HPDE6-E6E7 (cell line): Measurements from ENCODE around the gene ASCL5.

ENCODE experiments used
- DNase-seq: peaks from one replicate; pipeline ENCODE4 v3.0.0; 2011; ENCODE audit warnings: missing footprints; ENCODE audit errors: extremely low spot score

The ASCL5 gene

GRCh38 chr1:201111156-201111555, 15.8 kb downstream of the ASCL5 start:
- no peak for DNase-seq

- no peak for DNase-seq
These were observed 16.4 kb downstream of the ASCL5 start for GRCh38 chr1:201110616-201111015.

- DNase-seq: no peak
These were observed 16.8 kb downstream of the ASCL5 start for GRCh38 chr1:201110138-201110537.

- no peak for DNase-seq
These were observed 17.3 kb downstream of the ASCL5 start for GRCh38 chr1:201109651-201110050.

GRCh38 chr1:201108614-201109013, 18.4 kb downstream of the ASCL5 start:
- DNase-seq: no peak

GRCh38 chr1:201105688-201106087, 21.3 kb downstream of the ASCL5 start:
- no peak for DNase-seq

- no peak for DNase-seq
These were observed 22.8 kb downstream of the ASCL5 start for GRCh38 chr1:201104141-201104540.

GRCh38 chr1:201103666-201104065, 23.3 kb downstream of the ASCL5 start:
- DNase-seq: no peak

- DNase-seq: no peak
These were observed 26.6 kb downstream of the ASCL5 start for GRCh38 chr1:201100169-201100930.

- DNase-seq: no peak
These were observed 27.8 kb downstream of the ASCL5 start for GRCh38 chr1:201098992-201099677.

- DNase-seq: no peak
These were observed 29.8 kb downstream of the ASCL5 start for GRCh38 chr1:201096977-201097856.

GRCh38 chr1:201096041-201096461, 30.9 kb downstream of the ASCL5 start:
- DNase-seq: no peak

GRCh38 chr1:201095581-201095980, 31.4 kb downstream of the ASCL5 start:
- no peak for DNase-seq

- DNase-seq: no peak
These were observed 32.2 kb downstream of the ASCL5 start for GRCh38 chr1:201094832-201095231.

- DNase-seq: no peak
These were observed 33.0 kb downstream of the ASCL5 start for GRCh38 chr1:201093962-201094361.

- no peak for DNase-seq
These were observed 33.4 kb downstream of the ASCL5 start for GRCh38 chr1:201093561-201093960.

- DNase-seq: no peak
These were observed 34.2 kb downstream of the ASCL5 start for GRCh38 chr1:201092738-201093137.

GRCh38 chr1:201091256-201091655, 35.7 kb downstream of the ASCL5 start:
- DNase-seq: no peak

GRCh38 chr1:201090541-201090940, 36.4 kb downstream of the ASCL5 start:
- DNase-seq: no peak

- DNase-seq: no peak
These were observed 37.4 kb downstream of the ASCL5 start for GRCh38 chr1:201089596-201089995.

- peak; percentile 33 for DNase-seq
These were observed 38.0 kb downstream of the ASCL5 start for GRCh38 chr1:201088901-201089525.

- DNase-seq: no peak
These were observed 38.6 kb downstream of the ASCL5 start for GRCh38 chr1:201088395-201088794.
